GM18505 (cell line): ENCODE results near the gene ZNF594.
"Not testable (repeated sequence)": the region's sequence is repeated elsewhere in the genome, so short reads cannot be mapped to it uniquely, and the experiment has no call there.

Source experiments
- ATAC-seq: cut with Tn5 transposase; IDR thresholded peaks from one replicate; pipeline ENCODE4 v1.9.1; 2021; ENCODE audit not compliant: unreplicated experiment
- POLR2A ChIP-seq: IDR thresholded peaks from 4 replicates; pipeline ENCODE4 v1.6.1; 2011; ENCODE audit warnings: borderline replicate concordance; ENCODE audit not compliant: insufficient read depth, insufficient read length; ENCODE audit errors: extremely low read depth

ZNF594 gene

DNA sequence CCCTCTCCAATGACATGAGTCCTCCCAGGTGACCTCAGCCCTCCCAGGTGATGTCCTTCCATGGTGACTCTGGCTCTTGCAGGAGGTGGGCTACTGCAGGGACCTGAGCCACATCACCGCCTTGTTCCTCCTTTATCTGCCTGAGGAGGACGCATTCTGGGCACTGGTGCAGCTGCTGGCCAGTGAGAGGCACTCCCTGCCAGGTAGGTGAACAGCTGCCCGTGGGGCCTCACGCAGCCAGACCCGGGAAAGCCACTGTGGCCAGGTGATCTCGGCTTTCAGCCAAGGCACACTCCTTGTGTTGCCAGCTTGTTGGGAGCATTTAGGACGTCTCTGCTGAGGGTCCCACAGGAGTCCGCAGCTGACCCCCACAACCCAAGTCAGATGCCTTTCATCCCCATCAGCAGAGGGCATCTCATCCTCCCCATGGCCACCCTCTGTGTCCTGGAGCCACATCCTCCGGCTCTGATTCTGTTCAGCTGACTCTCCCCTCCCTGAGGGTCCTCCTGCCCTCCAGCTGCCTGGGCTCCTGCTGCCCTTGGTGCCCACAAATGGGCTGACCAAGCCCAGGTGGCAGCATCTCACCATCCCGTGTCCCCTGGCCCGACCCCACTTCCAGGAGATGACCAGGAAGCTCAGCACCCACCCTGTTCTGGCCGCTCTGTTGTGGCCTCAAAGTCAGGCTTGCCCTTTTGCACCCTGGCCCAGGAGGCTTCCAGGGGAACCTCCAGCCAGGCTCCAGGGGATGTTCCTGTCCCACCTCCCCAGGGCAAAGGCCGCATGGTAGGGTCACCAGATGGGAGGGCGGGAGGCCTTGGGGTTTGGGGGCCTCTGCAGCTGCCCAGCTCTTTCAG lies 55.7 kb downstream of the ZNF594 start:
- TF ChIP-seq POLR2A: no peak
- ATAC-seq: no peak

DNA sequence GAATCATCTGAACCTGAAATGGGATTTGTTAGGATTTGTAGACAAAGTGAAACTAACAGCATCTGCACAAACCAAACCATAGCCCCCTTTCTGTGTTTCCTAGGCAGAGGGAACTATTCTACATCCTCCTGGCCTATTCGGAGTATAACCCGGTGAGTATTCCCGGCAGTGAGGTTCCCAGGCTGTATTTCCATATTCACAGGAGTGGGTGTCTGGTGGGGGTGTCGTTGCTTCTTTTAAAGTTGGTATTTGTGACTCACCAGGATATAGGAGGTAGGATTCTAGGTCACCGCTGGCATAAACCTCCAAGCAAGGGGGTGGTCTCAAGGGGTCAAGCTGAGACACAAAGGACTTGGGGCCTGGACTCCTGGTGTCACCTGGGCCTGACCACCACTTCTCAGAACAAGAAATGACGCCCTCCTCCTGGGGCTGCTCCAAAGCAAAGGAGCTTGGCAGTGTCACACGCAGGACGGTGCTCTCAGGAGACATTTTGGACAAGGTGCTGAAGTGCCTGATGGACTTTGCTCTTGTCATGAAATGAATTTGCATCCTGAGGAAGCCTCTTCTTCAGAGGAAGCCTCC lies 56.4 kb downstream of the ZNF594 start:
- not testable (repeated sequence) for ATAC-seq

DNA sequence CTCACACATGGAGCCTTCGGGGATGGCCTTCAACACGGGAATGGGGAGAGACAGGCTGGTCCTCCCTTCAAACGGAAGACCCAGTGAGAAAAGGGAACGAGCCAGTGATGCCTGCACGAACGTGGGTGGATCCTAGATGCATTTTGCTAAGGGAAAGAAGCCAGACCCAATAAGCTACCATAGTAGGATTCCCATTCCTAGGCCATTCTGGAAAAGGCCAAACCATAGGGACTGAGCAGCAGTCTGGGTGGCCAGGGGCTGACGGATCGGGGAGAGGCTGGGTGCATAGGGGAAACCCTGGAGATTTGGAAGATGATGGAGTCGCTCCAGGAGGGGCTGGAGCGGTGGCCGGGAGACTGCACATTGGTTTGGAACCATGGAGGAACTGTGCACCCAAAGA lies 57.1 kb downstream of the ZNF594 start:
- not testable (repeated sequence) for ATAC-seq

DNA sequence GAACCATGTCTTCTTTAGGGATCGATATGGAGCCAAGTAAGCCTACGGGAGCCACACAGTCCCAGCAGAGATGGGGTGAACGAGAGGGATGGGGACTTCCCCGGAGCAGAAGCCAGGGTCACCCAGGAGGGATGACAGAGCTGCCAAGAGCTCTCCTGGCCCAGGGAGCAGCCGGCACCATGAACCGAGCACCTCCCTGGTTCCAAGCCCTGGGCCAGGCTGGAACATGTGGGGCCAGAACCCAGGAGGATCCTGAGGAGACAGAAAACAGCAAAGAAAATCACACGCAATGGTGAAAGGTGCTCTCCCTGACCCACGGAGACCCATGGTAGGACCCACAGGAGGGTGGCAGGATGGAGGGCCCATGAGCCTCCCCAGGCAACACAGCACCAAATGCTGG lies 57.7 kb downstream of the ZNF594 start:
- not testable (repeated sequence) for ATAC-seq

DNA sequence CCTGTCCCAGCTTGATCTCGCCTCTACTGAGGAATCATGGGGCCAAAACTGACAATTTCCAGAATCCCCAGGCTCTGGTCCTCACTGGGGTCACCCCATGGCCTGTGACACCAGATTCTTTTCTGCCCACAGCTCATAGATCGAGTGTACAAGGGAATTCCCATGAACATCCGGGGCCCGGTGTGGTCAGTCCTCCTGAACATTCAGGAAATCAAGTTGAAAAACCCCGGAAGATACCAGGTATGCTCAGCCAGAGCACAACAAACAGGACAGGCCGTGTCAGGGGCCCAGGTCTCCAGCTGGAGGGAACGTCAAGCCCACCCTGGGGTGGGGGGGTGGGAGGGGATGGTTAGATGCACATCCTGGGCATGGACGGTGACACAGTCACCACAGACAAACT lies 58.4 kb downstream of the ZNF594 start:
- no peak for ATAC-seq
- no peak for TF ChIP-seq POLR2A

DNA sequence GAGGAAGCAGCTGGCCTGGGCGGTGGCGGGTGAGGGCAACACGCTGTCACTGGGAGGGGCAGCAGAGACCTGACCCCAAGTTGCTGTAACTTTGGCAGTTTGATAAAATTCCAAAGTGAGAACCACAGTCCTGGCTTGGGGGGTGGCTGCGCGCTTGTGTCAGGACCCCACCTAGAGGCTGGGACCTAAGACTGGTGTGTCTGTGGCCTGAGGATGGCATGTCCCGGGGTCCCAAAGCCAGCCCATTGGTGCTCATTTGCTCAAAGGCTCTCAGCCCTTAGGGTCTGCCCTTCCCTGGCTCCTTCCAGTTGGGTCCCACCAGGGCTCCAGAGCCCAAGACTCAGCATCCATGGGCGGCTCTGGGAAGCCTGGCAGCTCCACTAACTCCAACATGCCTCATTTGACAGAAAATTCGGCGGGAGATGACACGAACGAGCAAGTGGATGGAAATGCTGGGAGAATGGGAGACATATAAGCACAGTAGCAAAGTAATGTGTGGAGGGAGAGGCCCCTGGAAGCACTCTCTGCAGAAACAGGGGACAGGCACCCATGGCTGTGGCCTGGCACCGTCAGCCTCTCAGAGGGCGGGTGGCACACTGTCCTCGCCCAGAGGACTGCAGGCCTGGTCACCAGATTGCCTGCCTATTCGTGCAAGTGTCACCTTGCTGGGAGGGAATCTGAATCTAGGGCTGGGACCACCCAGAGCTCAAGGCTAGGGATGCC lies 59.0 kb downstream of the ZNF594 start:
- not testable (repeated sequence) for ATAC-seq

DNA sequence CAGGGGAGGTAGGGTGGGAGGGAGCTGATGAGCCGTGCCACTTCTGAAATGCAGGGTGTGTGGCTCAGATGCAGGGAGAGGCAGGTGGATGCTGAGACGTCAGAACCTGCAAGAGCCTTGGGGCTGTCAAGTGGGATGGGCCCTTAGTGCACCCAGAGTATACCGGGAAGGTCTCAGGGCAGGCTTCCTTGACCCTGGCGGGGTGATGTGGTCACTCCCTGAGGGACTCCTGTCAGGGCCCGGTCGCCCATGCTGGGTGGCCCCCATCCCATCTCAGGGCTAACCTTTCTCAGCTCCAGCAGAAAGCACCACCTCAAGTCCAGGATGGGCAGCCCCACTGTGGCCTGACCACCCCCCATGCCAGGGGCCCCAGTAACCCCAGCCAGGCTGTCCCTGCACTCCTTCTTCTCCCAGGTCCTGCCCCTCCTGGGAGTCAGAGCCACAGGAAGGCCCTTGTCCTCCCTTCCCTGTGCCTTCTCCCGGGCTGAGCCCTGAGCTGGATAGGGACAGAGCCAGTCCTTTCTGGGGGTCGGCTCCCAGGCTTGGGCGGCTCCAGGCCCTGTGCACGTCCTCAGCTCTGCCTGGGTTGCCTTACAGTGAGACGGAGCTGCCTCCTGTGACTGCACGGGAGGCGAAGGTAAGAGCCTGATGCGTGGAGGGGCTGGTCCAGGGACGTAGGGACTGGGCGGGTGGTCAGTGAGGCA lies 59.7 kb downstream of the ZNF594 start:
- not testable (repeated sequence) for ATAC-seq

DNA sequence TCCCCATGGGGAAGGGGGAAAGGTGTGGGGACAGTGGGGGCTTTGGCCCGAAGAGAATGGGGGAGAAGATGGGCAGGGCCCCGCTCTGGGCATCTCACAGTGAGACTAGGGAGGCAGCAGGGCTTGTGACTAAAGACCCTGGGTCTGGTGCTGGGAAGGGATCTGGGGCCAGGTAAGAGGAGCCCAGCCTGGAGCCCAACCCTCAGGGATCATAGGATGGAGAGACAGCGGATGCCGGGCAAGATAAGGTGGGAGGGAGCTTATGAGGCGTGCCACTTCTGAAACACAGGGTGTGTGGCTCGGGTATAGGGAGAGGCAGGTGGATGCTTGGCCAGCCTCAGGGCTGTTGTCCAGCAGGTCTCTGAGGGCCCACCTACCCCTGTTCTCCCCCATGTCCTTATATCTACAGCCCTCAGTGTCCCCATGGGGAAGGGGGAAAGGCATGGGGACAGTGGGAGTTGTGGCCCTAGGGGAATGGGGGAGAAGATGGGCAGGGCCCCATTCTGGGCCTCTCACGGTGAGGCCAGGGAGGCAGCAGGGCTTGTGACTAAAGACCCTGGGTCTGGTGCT lies 60.4 kb downstream of the ZNF594 start:
- TF ChIP-seq POLR2A: no peak
- no peak for ATAC-seq

DNA sequence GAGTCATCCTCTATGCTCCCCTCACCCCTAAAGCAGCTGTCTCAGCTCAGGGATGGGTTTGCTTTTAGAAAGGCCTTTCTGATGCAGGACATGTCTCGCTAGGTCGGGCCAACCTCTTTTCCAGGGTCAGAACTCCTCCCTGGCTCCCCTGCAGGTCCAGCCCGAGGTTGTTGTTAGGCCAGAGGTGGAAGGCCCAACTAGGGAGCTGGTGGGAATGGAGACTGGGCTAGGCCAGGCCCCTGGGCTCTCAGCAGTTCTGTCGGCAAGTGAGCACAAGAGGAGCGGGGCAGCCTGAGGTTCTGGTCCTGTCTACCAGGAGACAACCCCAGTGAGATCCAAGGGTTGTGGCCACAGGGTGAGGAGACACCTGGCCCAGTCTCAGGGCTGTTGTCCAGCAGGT lies 61.0 kb downstream of the ZNF594 start:
- ATAC-seq: not testable (repeated sequence)

DNA sequence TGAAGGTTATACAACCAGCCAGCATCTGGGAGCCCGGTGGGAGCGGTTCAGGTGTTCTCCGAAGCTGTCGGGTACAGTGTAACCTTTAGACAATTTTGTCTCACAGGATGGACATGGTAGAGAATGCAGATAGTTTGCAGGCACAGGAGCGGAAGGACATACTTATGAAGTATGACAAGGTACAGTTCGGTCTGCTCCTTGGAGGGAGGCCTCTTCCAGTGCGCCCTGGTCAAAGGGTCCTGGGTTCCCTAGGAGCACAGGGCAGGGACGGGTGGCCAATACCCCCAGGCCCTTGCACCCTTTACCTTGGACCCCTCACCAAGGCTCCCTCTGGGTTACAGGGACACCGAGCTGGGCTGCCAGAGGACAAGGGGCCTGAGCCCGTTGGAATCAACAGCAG lies 61.4 kb downstream of the ZNF594 start:
- not testable (repeated sequence) for ATAC-seq

DNA sequence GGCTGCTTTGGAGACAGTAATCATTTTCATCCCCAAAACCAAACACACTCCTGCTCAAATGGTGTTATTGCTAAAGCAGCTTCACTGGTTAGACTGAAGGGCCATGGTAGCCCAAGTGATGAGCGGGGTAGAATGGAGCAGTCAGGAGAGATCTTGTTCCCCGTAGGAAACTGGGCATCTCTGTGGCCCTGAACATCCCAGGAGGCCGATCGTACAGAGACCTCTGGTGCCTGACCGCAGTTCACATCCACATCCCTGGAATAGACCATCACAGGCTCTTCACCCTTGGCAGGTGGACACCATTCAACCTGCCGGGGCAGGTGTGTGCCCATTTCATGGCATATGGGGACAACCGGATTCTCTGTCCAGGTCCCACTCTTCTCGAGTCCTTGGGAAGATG lies 61.9 kb downstream of the ZNF594 start:
- not testable (repeated sequence) for ATAC-seq
